ENCODE data around the gene RAC2.

RAC2 gene

DNA sequence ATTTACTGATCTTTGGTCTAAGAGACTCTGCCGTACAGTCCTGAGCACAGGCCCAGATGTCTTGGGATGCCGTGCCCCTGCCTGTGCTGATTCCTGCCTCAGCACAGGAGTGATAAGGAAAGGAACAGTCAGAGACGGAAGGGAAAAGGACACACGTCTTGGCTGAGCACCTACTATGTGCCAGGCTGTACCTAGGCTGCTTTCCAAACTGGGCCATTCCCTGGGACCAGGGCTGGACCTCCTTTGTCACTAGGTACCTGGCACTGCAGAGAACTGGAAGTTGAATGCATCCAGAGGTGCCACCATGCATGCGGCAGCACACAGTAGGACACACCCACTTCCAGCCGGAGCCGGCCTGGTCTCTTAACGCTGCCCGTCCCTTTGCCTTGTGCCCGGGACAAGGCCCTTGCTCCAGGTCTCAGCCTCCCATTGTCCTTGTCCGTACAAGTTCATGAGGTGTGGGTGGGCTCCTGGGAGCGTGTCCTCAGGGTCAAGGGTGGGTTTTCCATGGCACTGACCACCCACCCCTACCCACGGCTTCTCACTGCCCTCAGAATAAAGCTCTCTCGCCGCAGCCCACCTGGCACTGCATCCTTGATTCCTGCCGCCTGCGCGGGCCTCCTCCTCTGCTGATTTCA is 30.7 kb downstream of the RAC2 start:
- Histone ChIP-seq H3K4me1 (ENCODE audit: control insufficient read depth, insufficient read depth, low read length) (peaks cover 13% of the 10 kb centered on the region), H3K27me3 (replicated peaks; ENCODE audit: control insufficient read depth, insufficient read depth, low read length) (peaks cover 56% of the 10 kb centered on the region), H3K36me3 (ENCODE audit: control insufficient read depth, insufficient read depth, low read length, severe bottlenecking) (no peaks in the 10 kb centered on the region), H3K9ac (ENCODE audit: low read length) (peak overlapping the region; percentile 57), H3K4me3 (ENCODE audit: low read length) (no peak overlapping the region), H3K9me3 (ENCODE audit: control insufficient read depth, low read length) (no peaks in the 10 kb centered on the region)
- DNase-seq (ENCODE audit: low read depth) = no peak

DNA sequence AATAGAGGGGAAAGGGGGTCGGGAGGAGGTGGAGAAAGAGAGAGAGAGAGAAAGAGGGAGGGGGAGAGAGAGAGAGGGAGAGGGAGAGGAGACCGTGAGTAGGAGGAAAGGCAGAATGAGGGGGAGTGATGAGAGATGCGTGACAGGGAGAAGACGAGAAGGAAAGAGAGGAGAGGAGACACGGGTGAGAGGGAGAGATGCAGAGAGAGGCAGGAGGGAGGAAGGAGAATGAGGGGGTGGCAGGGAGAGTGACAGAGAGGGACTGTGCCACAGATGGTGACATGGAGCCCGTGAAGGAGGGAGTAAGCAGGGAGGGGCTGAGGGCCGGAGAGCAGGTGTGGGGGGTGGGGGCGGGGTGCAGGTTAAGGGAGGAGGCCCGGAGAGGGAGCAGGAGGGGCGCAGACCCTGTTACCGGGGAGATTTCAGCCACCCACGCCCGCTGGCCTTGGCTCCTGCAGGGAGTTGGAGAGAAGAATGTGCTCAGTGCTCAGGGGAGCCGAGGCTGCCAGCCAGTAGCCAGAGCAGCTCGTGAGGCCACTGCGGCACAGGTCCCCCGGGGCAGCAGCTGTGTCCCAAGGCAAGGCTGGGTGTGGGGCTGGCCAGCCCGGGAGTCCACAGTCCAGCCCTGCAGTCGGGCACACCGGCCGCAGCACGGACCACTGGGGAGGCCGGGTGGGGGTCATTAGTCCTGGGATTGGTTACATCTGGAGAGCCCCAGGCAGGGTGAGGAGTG is 31.7 kb downstream of the RAC2 start, which contains the start of gene SSTR3:
Gene SSTR3, minus strand, starts transcription at position 304 of the 733 bp plus-strand sequence. CDS start 4,674 bp downstream, outside the sequence.
- H3K36me3 ChIP-seq (ENCODE audit: control insufficient read depth, insufficient read depth, low read length, severe bottlenecking) = no peaks in the 10 kb centered on the region
- no peaks in the 10 kb centered on the region for H3K9me3 ChIP-seq (ENCODE audit: control insufficient read depth, low read length)
- H3K9ac ChIP-seq (ENCODE audit: low read length) = peak within 1 kb of the TSS; percentile 57
- peaks cover 55% of the 10 kb centered on the region for H3K27me3 ChIP-seq (replicated peaks; ENCODE audit: control insufficient read depth, insufficient read depth, low read length)
- peak within 1 kb of the TSS; percentile 23 for H3K4me3 ChIP-seq (ENCODE audit: low read length)
- peaks cover 13% of the 10 kb centered on the region for H3K4me1 ChIP-seq (ENCODE audit: control insufficient read depth, insufficient read depth, low read length)
- DNase-seq (ENCODE audit: low read depth) = peak; percentile 64

- H3K9me3 ChIP-seq (ENCODE audit: control insufficient read depth, low read length) = no peaks in the 10 kb centered on the region
- peaks cover 13% of the 10 kb centered on the region for H3K4me1 ChIP-seq (ENCODE audit: control insufficient read depth, insufficient read depth, low read length)
- peaks cover 55% of the 10 kb centered on the region for H3K27me3 ChIP-seq (replicated peaks; ENCODE audit: control insufficient read depth, insufficient read depth, low read length)
- DNase-seq (ENCODE audit: low read depth) = no peak
- H3K36me3 ChIP-seq (ENCODE audit: control insufficient read depth, insufficient read depth, low read length, severe bottlenecking) = no peaks in the 10 kb centered on the region
- H3K4me3 ChIP-seq (ENCODE audit: low read length) = no peak overlapping the region
- peak overlapping the region; percentile 25 for H3K9ac ChIP-seq (ENCODE audit: low read length)
These were observed 32.2 kb downstream of the RAC2 start for GRCh38 chr22:37211866-37212173.

DNA sequence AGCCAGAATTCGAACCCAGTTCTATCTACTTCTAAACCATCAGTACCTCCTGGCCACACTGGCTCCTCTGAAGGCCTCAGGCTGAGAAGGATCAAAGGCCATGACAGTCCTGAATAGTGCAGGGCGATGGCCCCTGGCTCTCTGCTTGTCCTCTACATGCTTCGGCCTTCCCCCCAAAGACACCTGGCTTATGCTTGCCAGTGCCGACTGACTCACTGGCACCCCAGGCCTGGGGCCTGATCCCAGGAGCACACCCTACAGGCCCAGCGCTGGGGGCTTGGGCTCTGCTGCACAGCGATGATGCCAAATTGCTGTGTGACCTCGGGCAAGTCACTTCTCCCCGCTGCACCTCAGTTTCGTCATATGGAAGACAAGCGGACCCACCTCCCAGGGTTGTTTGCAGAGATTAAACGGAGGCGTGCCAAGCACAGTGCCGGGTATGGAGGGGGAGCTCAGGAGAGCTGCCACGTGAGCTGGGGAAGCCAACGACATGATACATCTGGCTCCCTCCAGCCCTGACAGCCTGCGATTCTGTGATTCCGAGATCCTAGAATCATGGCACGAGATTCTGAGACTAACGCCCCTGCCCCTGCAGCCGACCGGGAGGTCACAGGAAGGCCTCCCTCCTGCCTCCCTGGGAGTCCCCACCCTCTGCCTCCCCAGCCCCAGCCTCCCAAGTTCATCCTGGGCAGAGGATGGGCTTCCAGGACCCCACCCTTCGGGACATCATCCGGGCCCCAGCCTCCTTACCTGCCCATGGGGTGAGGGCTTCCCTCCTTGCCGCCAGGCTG is 32.8 kb downstream of the RAC2 start:
- H3K27me3 ChIP-seq (replicated peaks; ENCODE audit: control insufficient read depth, insufficient read depth, low read length) = peaks cover 49% of the 10 kb centered on the region
- H3K36me3 ChIP-seq (ENCODE audit: control insufficient read depth, insufficient read depth, low read length, severe bottlenecking) = no peaks in the 10 kb centered on the region
- H3K4me3 ChIP-seq (ENCODE audit: low read length) = no peak overlapping the region
- peaks cover 13% of the 10 kb centered on the region for H3K4me1 ChIP-seq (ENCODE audit: control insufficient read depth, insufficient read depth, low read length)
- H3K9me3 ChIP-seq (ENCODE audit: control insufficient read depth, low read length) = no peaks in the 10 kb centered on the region
- H3K9ac ChIP-seq (ENCODE audit: low read length) = peak overlapping the region; percentile 25
- no peak for DNase-seq (ENCODE audit: low read depth)

- Histone ChIP-seq H3K9ac (ENCODE audit: low read length) (no peak overlapping the region), H3K4me3 (ENCODE audit: low read length) (no peak overlapping the region), H3K4me1 (ENCODE audit: control insufficient read depth, insufficient read depth, low read length) (peaks cover 13% of the 10 kb centered on the region), H3K27me3 (replicated peaks; ENCODE audit: control insufficient read depth, insufficient read depth, low read length) (peaks cover 52% of the 10 kb centered on the region), H3K36me3 (ENCODE audit: control insufficient read depth, insufficient read depth, low read length, severe bottlenecking) (no peaks in the 10 kb centered on the region), H3K9me3 (ENCODE audit: control insufficient read depth, low read length) (no peaks in the 10 kb centered on the region)
- DNase-seq (ENCODE audit: low read depth) = no peak
These were observed 33.8 kb downstream of the RAC2 start for GRCh38 chr22:37210041-37210803.

DNA sequence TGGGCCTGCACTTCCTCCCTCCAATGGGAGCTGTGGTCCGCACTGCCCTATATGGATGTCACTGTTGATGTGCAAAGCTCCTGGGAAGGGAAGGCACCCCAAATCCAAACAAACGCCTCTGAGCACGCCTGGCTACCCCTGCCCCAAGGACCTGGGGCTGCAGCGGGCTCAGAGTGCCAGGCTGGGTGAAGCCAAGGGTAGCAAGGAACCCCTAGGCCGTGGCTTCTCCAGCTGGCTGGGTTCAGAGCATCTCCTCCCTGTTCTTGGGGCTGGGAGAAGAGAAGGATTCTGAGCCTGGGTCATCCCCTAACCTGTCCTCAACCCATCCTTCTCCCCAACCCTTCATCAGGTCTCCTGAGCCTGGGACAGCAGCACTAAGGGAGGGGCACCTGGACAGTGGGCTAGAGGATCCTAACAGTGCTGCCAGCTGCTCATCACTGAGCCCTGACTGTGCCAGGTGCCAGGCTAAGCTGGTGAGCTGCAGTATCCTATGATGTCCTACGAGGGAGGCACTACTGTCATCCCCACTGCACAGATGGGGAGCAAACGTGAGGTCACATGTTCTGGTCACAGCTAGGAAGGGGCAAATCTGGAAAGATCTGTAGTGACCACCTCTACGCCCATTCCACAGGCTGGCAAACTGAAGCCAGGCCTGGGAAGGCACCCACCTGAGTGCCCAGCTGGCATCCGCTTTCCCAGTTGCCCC is 34.8 kb downstream of the RAC2 start:
- no peak for DNase-seq (ENCODE audit: low read depth)
- H3K4me1 ChIP-seq (ENCODE audit: control insufficient read depth, insufficient read depth, low read length) = peaks cover 13% of the 10 kb centered on the region
- H3K4me3 ChIP-seq (ENCODE audit: low read length) = no peak overlapping the region
- peaks cover 44% of the 10 kb centered on the region for H3K27me3 ChIP-seq (replicated peaks; ENCODE audit: control insufficient read depth, insufficient read depth, low read length)
- no peaks in the 10 kb centered on the region for H3K9me3 ChIP-seq (ENCODE audit: control insufficient read depth, low read length)
- no peaks in the 10 kb centered on the region for H3K36me3 ChIP-seq (ENCODE audit: control insufficient read depth, insufficient read depth, low read length, severe bottlenecking)
- no peak overlapping the region for H3K9ac ChIP-seq (ENCODE audit: low read length)

- DNase-seq (ENCODE audit: low read depth) = no peak
- H3K4me3 ChIP-seq (ENCODE audit: low read length) = no peak overlapping the region
- peaks cover 41% of the 10 kb centered on the region for H3K27me3 ChIP-seq (replicated peaks; ENCODE audit: control insufficient read depth, insufficient read depth, low read length)
- H3K36me3 ChIP-seq (ENCODE audit: control insufficient read depth, insufficient read depth, low read length, severe bottlenecking) = no peaks in the 10 kb centered on the region
- H3K4me1 ChIP-seq (ENCODE audit: control insufficient read depth, insufficient read depth, low read length) = peaks cover 12% of the 10 kb centered on the region
- no peaks in the 10 kb centered on the region for H3K9me3 ChIP-seq (ENCODE audit: control insufficient read depth, low read length)
- no peak overlapping the region for H3K9ac ChIP-seq (ENCODE audit: low read length)
These were observed 35.5 kb downstream of the RAC2 start for GRCh38 chr22:37208401-37209139.

GRCh38 chr22:37207981-37208380 is 36.1 kb downstream of the RAC2 start:
- no peak for DNase-seq (ENCODE audit: low read depth)
- H3K4me1 ChIP-seq (ENCODE audit: control insufficient read depth, insufficient read depth, low read length) = peaks cover 6% of the 10 kb centered on the region
- H3K9ac ChIP-seq (ENCODE audit: low read length) = no peak overlapping the region
- H3K27me3 ChIP-seq (replicated peaks; ENCODE audit: control insufficient read depth, insufficient read depth, low read length) = peaks cover 35% of the 10 kb centered on the region
- no peaks in the 10 kb centered on the region for H3K36me3 ChIP-seq (ENCODE audit: control insufficient read depth, insufficient read depth, low read length, severe bottlenecking)
- no peak overlapping the region for H3K4me3 ChIP-seq (ENCODE audit: low read length)
- H3K9me3 ChIP-seq (ENCODE audit: control insufficient read depth, low read length) = no peaks in the 10 kb centered on the region

DNA sequence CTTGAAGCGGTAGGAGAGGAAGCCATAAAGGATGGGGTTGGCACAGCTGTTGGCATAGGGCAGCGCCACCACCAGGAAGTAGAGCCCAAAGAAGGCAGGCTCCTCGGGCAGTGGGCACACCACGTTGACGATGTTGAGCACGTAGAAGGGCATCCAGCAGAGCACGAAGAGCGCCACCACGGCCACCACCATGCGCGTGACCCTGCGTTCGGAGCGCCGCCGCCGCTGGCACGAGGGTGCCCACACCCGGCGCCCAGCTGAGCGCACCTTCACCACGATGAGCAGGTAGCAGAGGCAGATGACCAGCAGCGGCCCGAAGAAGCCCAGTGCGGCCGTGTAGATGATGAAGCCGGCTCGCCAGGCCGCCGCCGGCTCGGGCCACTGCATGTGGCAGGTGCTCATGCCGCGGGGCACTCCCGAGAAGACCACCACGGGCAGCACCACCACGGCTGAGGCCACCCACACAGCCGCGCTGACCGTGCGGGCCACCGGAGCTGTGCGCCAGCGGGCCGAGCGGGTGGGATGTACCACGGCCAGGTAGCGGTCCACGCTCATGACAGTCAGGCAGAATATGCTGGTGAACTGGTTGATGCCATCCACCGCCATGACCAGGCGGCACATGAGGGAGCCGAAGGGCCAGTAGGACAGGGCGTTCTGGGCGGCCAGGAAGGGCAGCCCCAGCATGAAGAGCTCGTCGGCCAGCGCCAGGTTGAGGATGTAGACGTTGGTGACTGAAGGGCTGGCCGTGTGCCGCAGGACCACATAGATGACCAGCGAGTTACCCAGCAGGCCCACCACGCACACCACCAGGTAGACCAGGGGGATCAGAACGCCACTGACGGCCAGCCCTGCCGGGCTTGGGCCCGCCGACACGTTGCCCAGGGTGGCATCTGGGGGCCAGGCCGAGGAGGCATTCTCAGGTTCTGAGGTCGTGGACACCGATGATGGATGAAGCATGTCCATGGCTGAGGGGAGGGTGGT is 36.9 kb downstream of the RAC2 start:
- no peaks in the 10 kb centered on the region for H3K4me1 ChIP-seq (ENCODE audit: control insufficient read depth, insufficient read depth, low read length)
- no peak for DNase-seq (ENCODE audit: low read depth)
- H3K4me3 ChIP-seq (ENCODE audit: low read length) = no peak overlapping the region
- peaks cover 34% of the 10 kb centered on the region for H3K27me3 ChIP-seq (replicated peaks; ENCODE audit: control insufficient read depth, insufficient read depth, low read length)
- no peaks in the 10 kb centered on the region for H3K36me3 ChIP-seq (ENCODE audit: control insufficient read depth, insufficient read depth, low read length, severe bottlenecking)
- H3K9ac ChIP-seq (ENCODE audit: low read length) = no peak overlapping the region
- no peaks in the 10 kb centered on the region for H3K9me3 ChIP-seq (ENCODE audit: control insufficient read depth, low read length)

Measured in adipocyte (in vitro differentiated cells).